ENCODE results near the gene CNNM4. TPM values are rescaled to one million over a fixed set of nuclear protein-coding genes. Genes with fewer than 3 reads are reported as not detected.

The CNNM4 gene
- total RNA-seq, 2 experiments from 2014 or later = 7.2 to 8.4 TPM

- ChIA-PET POLR2A (interaction anchor here (0.6 kb wide), 1 partner anchor 9 kb away, joined by 4 read pairs; no protein-coding TSS in a partner anchor), CTCF (interaction anchor here (1.0 to 1.3 kb wide), 3 partner anchors 17 to 49 kb away, joined by 3 read pairs; no protein-coding TSS in a partner anchor)
Observed at GRCh38 chr2:96756788-96757476, 3.8 kb upstream of the CNNM4 start.

GRCh38 chr2:96757477-96757860 lies 3.2 kb upstream of the CNNM4 start:
- ChIA-PET CTCF (interaction anchor here (1.0 to 1.3 kb wide), 3 partner anchors 16 to 48 kb away, joined by 3 read pairs; no protein-coding TSS in a partner anchor), POLR2A (interaction anchor here (0.6 to 0.8 kb wide), 2 partner anchors 9 to 119 kb away, joined by 3 to 4 read pairs; no protein-coding TSS in a partner anchor)

- ChIA-PET POLR2A (no interaction called here), CTCF (interaction anchor here (1.5 kb wide), 2 partner anchors 15 to 44 kb away, joined by 3 to 4 read pairs; no protein-coding TSS in a partner anchor)
Observed at GRCh38 chr2:96758987-96759386, 1.7 kb upstream of the CNNM4 start.

- ChIA-PET CTCF (interaction anchor here (1.5 kb wide), 2 partner anchors 15 to 43 kb away, joined by 3 to 4 read pairs; no protein-coding TSS in a partner anchor), POLR2A (no interaction called here)
Observed at GRCh38 chr2:96759548-96759947, 1.2 kb upstream of the CNNM4 start.

GRCh38 chr2:96760986-96761832 lies 507 bp downstream of the CNNM4 start:
- POLR2A ChIA-PET = interaction anchor here (0.5 to 1.3 kb wide), 3 partner anchors 13 to 214 kb away, joined by 3 to 13 read pairs (median 6); no protein-coding TSS in a partner anchor

DNA sequence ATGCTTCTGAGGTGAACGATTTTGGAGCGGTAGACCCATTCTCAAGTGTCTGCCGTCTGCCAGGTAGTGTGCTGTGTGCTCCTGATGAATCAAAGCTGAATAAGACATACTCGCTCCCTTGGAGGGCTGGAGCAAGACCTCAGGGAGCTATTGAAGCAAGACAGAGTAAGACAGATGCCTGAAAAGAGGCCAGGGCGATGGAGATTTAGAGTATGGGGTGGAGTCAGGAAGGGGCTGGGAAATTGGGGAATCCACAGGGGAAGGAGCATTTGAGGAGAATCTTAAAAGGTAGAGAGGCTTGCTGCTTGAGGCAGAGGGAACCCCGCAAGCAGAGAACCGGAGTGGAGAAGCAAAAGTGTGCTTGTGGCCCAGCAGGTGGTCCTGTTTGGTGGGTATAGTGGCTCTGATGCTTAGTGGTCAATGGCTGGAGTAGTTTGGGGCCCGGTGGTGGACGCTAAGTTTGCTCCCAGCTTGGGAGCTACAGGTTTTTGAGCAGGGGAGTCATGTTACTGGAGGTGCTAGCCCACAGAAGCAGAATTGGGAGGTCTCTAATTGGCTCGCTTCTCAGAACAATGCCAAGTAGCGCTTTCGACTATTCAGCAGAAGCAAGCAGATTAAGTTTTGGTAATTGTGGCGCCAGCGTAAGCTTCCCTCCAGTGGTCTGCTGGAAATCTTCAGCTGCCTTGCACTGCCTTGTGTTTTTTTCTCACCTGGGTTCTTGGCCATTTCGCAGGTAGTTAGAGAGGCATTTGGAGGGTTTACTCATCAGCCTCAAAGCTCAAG lies 2.0 kb downstream of the CNNM4 start:
- CTCF ChIA-PET = interaction anchor here (0.7 to 3.0 kb wide), 5 partner anchors 10 to 955 kb away, joined by 3 to 17 read pairs (median 3); no protein-coding TSS in a partner anchor
- POLR2A ChIA-PET = interaction anchor here (0.6 to 1.1 kb wide), 3 partner anchors 13 to 581 kb away, joined by 3 to 4 read pairs (median 4); no protein-coding TSS in a partner anchor

More at GRCh38 chr2:96760986-96761832, 507 bp downstream of the CNNM4 start:
- CTCF ChIA-PET = interaction anchor here (1.0 to 3.0 kb wide), 9 partner anchors 9 to 223 kb away, joined by 3 to 17 read pairs (median 3); partner anchors contain the start of gene ANKRD39

DNA sequence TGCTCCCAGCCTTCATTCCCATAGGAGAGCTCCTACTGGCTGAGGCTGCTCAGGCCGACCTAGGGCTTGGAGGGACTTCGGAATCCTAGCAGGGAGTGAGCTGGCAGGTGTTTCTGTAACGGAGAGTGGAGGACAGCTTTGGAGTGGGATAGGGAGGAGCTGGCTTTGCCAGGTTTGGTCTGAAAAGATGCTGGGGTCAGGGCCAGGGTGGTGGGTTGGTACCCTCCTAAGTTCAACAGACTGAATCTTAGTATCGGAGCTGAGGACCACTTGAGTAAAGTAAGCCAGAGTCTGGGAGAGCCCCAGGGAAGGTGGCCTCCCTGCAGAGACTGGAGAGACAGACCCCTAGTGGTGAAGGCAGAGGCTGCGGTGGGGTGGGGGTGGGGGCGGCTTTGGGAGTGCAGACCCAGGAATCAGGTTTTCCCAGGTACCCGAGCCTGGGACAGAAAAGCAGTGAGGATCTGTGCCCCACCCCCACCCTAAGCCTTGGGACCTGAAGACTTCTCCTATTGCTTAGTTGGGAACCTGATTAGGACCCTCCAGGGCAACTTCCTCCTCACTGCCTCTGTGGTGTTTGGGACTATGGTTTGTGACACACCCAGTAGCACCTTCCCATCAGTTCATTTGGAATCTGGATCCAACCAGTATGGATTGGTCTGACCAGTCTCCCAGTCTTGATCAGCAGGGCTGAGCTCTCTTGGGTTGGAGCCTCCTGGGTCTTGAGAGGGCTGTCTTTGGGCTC lies 3.0 kb downstream of the CNNM4 start:
- ChIA-PET POLR2A (interaction anchor here (0.6 to 1.1 kb wide), 3 partner anchors 14 to 582 kb away, joined by 3 to 4 read pairs (median 4); no protein-coding TSS in a partner anchor), CTCF (interaction anchor here (0.6 to 3.0 kb wide), 6 partner anchors 11 to 210 kb away, joined by 3 to 17 read pairs (median 3); no protein-coding TSS in a partner anchor)

- CTCF ChIA-PET = interaction anchor here (0.6 to 1.4 kb wide), 2 partner anchors 22 to 58 kb away, joined by 3 read pairs; no protein-coding TSS in a partner anchor
- POLR2A ChIA-PET = interaction anchor here (0.6 kb wide), 1 partner anchor 235 kb away, joined by 3 read pairs; no protein-coding TSS in a partner anchor
Observed at GRCh38 chr2:96764253-96764637, 3.5 kb downstream of the CNNM4 start.

GRCh38 chr2:96767135-96767871 lies 6.6 kb downstream of the CNNM4 start:
- ChIA-PET CTCF (no interaction called here), POLR2A (interaction anchor here (0.6 kb wide), 1 partner anchor 47 kb away, joined by 4 read pairs; no protein-coding TSS in a partner anchor)

GRCh38 chr2:96768083-96768561 lies 7.4 kb downstream of the CNNM4 start:
- ChIA-PET POLR2A (no interaction called here), CTCF (no interaction called here)

- CTCF ChIA-PET = interaction anchor here (0.8 to 1.1 kb wide), 2 partner anchors 8 to 30 kb away, joined by 3 to 5 read pairs; no protein-coding TSS in a partner anchor
- POLR2A ChIA-PET = no interaction called here
Observed at GRCh38 chr2:96769814-96770213, 9.1 kb downstream of the CNNM4 start.

DNA sequence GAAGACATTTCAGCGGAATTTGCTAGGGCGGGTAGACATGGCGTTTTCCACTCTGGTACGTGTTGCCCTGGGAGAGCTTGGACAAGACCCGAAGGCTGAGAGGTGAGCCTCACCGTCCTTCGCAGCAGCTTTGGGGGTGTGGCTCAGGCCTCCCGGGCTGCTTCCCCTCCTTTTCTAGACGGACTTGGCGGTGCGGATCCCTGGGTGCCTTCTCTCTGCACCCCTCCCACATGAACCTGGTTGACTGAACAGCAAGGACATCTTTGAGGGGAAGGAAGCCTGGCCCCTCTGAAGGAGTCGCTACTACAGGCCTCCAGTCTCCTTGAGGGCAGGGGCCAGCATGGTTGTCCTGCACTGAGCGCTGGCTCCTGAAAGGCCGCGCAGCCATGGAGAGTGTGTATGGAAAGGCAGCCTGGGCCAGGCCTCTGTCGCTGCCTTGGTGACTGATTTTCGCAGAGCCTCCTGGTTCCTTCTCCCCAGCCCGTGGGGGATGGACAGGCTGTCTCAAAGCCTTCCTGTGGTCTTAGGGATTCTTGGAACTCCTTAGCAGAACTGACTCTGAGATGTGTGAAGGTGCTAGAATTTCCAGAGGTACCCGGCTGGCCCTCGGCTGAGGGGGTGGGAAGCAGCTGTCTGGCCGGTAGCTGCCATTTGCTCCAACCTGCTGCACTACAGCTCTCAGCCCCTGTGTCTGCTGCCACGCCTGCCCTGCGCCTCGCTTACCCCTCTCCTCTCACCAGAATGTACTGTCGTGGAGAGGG lies 9.9 kb downstream of the CNNM4 start:
- POLR2A ChIA-PET = no interaction called here
- CTCF ChIA-PET = interaction anchor here (0.7 to 1.1 kb wide), 4 partner anchors 9 to 193 kb away, joined by 3 to 5 read pairs (median 3); no protein-coding TSS in a partner anchor

DNA sequence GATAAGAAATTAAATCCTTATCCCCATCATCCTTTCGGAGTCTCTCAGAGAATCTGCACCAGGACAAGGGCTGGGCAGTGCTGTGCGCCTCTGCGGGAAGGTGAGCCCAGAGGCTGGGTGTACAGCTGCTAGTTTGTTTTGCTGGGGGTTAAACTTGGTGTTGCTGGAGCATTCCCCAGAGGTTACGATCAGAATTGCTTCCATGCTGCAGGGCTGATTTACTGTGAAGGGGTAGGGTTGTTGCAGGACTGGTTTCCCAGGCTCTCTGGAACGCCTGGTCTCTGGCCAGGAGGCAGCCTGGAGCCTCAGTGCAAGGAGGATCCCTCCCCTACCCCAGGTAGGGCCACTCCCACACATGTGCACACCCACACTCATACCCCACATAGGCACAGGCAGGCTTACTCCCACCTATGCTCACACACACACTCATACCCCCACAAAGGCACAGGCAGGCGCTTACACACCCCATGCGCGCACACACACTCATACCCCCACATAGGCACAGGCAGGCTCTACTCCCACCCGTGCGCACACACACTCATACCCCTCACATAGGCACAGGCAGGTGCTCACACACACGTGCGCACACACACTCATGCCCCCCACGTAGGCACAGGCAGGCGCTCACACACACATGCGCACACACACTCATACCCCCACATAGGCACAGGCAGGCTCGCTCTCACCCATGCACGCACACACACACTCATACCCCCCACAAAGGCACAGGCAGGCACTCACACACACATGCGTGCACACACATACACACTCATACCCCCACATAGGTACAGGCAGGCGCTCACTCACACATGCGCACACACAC lies 11.3 kb downstream of the CNNM4 start:
- POLR2A ChIA-PET = no interaction called here
- CTCF ChIA-PET = no interaction called here

- ChIA-PET CTCF (interaction anchor here (1.0 to 3.2 kb wide), 5 partner anchors 9 to 219 kb away, joined by 3 to 17 read pairs (median 3); no protein-coding TSS in a partner anchor), POLR2A (interaction anchor here (0.5 to 1.3 kb wide), 4 partner anchors 12 to 339 kb away, joined by 4 to 6 read pairs (median 5); partner anchors contain the start of genes ANKRD39 and CNNM4)
Observed at GRCh38 chr2:96772903-96773671, 12.4 kb downstream of the CNNM4 start.

Data from activated CD8-positive, alpha-beta memory T cell treated with anti-CD3 and anti-CD28 coated beads for 36 hours (primary cell).